Activated T-helper 1 cell treated with anti-CD3 and anti-CD28 coated beads, Interleukin-2, amount 50 U/mL, for 16 hours (primary cell): ENCODE data around the gene FGF8.

ENCODE experiments used
- DNase-seq, 2 donors: peaks; one replicate each; pipeline ENCODE4 v3.0.0-alpha.2; 2020; ENCODE audit warnings: low read depth in 1 of 2, low spot score in 1 of 2

Gene FGF8

DNA sequence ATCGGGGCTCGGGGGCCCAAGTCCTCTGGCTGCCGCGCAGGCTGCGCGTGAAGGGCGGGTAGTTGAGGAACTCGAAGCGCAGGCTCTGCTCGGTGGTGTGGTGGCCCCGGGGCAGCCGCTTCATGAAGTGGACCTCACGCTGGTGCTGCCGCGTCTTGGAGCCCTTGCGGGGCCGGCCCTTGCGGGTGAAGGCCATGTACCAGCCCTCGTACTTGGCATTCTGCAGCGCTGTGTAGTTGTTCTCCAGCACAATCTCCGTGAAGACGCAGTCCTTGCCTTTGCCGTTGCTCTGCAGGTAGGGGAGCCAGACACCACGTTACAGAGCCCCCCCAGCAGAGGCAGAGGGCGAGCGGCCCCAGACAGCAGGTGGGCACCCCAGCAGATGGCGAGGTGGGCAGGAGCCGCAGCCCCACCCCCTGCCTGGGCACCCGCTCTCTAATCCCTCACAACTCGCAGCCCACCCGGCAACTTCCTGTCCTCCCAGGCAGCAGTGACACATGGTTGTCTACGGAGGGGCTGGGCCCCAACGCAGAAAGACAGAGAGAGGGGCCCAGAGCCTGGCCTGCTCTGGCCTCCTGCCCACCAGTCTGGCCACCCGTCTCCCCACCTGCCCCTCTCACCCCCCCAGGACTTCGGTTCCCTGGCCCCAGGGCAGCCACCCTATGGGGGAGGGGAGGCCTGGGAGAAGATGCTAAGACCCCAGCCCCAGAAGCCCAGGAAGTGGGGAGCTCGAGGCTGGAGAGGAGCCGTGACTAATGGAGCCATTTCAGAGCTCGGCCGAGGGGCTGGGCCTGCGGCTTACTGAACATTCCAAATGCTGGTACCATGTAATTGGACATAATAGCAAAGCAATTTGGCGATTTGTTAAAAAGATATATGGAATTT lies 5.3 kb downstream of the FGF8 start:
- no peak for DNase-seq

- no peak for DNase-seq
Measured at GRCh38 chr10:101769541-101770180, 6.3 kb downstream of the FGF8 start.

- DNase-seq: no peak
Measured at GRCh38 chr10:101768791-101769170, 7.1 kb downstream of the FGF8 start.

DNA sequence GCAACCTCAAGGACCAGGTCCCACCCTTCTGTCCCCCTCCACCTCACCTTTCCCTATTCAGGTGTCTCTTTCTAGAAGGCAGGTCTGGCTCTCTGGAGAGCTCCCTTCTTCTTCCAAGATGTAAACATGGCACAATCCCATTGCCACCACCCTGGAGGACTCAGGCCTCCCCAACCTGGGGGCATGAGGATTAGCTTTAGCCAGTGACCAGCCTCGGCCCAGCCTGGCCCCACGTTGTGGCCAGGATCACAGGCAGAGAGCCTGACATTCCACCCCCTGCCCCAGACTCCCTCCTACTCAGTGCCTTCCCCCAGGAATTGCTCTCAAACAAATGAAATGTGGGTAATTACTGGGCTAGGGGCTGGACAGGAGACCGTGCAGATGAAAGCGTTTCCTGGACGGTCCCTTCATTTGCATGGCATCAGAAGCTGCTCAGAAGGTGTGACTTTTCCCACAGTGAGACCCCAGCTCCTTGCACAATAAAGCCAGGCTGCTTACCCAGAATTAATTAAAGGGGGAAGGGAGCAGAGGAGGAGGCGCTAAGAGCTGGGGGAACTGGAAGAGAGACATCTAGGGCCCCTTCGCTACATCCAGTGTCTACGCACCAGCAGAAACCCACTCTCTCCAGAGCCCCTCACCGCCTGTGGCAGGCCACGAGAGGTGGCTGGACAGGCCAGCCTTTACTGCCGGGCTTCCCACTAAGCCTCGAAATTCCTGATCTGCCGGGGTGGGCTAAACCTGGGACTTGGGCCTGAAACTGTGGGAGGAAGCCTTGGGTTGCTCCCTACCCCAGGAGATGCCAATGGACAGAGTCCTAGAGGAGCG lies 7.7 kb downstream of the FGF8 start:
- DNase-seq: no peak

DNA sequence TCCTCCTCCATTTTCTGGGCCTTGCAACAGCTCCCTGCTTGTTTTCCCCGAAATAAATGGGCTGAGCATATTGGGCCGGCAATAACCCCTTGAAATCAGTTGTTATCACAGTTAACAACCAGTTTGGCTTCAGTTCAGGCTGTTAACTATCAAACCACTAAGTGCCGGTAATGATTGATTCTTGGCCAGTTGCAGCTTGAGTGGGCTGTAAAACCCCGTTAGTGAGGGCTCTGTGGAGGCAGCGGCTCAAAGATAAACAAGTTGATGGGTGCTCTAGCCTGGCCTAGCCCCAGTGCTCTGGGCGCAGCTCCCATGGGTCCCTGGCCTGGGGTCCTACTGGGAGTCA lies 8.3 kb downstream of the FGF8 start:
- no peak for DNase-seq

DNA sequence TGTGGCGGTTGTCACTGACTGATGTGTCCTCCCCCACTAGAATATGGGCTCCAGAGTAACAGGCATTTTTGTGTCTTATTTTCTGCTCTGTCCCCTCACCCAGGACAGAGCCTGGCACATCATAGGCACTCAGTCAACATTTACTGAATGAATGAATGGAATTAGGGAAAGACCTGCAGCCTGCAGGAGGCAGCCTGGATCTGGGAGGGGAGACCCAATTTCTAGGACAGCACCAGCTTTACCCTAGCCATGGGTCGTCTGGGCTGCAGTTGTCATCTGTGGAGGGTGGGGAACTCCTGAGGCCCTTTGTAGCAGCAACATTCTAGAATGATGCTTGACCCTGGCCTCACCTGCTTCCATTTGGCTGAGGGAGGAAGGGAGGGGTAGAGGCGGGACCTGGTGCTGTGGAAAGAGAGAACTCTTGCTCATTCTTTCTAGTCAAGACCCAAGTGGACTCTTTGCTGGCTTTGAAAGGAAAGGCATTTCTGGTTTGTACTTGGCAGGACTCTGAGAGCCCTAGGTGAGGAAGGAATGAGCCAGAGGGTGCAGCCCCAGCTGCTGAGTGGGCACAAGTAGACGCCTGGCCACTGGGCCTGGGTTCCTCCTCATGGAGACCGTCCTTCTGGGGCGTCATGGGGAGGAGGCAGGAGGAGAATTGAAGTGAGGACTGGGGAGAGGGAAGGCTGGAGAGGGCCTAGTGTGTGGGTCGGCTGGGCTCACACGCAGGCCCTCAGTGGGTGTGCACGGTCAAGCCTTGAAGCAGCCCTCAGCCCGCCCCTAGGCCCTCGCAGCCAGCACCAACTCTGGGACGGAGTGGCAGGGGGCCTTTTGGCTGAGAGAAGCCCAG lies 8.9 kb downstream of the FGF8 start:
- no peak for DNase-seq

DNA sequence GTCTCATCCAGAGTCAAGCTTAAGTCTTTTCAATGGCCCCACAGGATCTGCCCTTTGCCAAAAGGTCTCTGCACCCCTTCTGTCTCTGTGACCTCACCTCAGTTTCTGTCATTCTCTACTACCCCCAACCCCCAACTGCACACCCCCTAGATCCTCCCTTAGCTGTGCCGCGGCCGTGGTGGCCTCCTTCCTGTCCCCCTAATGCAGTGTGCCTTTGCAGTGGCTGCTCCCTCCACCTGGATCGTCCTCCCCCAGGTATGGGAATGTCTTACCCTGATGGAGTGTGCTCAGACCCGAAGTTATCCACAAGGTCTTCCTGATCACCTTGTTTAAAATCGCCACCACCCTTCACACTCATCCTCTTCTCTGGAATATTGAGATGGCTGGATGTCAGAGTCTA lies 9.6 kb downstream of the FGF8 start:
- DNase-seq: no peak

- DNase-seq: no peak
Measured at GRCh38 chr10:101763141-101763846, 12.6 kb downstream of the FGF8 start.

- no peak for DNase-seq
Measured at GRCh38 chr10:101762736-101763135, 13.2 kb downstream of the FGF8 start.

DNA sequence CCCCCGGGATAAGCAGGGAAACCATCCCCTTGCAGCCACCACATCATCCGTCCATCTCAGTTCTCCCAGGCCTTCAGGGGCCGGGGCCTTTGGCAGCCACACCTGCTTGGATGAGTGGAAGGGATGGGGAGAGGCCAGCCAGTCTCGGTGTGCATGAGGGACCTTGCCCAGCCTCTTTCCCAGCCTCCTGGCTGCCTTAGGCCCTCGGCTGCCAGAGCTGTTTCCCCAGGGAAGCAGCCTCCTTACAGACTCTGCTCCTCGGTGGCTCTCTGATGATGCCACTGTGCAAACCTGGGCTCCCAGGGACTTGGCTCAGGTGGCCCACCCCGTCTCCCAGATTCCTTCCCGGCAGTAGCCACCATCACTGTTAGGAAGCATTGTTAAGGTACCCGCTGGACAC lies 14.7 kb downstream of the FGF8 start:
- no peak for DNase-seq

DNA sequence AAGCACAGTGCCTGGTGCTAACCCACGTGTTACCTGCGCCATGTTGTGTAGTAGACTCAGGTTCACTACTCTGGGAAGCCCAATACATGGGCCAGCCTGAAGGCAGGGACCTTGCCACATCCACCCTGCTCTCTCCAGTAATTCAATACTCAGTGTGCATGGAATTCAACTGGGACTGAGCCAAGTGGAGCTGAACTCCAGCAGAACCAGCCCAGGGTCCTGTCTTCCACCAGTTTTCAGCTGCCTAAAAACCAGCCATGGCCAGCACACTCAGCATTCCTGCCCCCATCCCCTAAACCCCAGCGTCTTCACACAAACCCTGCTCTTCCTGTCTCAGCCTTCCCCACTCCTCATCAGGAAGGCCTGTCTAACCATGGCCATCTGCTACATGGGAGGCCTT lies 15.4 kb downstream of the FGF8 start:
- DNase-seq: no peak

- DNase-seq: no peak
Measured at GRCh38 chr10:101759309-101760247, 16.3 kb downstream of the FGF8 start.

DNA sequence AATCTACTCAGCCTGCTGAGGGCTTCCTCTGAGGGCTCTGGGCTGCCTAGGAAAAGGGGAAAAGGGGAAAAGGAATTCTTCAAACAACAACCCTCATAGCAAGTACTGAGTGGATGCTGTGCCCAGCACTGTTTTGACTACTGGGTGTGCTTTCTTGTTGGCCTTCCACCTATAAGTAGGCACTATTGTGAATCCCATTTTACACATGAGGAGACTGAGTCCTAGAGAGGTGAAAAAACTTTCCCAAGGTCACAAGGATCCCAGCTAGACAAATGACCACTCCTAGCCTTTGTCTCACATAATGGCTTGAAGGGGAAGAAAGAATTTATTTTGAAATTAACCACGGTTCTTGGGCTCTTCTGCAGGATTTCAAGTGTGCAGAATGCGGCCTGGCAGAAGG lies 17.1 kb downstream of the FGF8 start:
- no peak for DNase-seq

GRCh38 chr10:101752241-101752640 lies 23.7 kb downstream of the FGF8 start:
- no peak for DNase-seq

DNA sequence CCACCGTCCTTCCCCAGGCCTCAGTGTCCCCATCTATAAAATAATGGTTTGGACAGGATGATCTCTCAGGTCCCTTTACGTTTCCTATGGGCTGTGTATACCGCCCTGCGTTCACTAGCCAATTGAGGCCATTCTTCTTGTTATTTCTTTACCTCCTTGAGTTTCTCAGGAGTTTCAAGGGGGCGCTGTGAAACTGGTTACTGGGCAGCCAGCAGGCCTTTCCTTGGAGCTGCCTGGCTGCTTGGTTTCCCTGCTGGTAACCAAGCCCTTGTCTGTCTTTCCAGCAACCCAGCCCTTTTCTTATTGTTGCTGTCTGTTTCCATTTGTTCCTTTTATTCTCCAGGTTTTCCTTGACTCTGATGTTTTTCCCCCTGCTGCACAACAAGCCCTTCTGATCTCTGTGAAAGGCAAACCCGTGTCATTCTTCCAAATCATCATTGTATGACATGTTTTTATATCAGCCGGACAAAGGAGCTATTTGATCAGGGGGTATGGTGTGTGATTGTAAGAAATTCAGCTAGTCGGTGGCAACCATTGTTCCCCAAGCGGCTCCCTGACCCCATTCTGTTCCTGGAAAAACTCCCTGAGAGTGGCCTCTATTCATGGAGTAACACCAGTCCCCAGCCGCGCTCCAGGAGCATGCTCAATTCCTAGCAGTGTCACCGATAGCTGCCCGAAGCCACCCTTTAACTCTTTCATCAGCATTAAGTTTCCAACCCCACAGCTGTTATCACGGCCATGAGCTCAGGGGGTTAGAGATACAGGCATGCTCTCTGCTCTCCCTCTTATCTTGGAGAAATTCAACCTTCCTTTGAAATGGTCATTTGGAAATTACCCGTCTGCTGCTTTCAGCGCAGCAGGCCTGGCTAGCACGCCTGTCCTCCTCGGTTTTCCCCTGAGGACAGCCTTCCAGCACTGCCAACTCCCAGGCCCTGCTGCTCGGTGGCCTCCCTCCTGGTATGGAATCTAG lies 26.6 kb downstream of the FGF8 start:
- DNase-seq: no peak

- DNase-seq: no peak
Measured at GRCh38 chr10:101748496-101748895, 27.4 kb downstream of the FGF8 start.

DNA sequence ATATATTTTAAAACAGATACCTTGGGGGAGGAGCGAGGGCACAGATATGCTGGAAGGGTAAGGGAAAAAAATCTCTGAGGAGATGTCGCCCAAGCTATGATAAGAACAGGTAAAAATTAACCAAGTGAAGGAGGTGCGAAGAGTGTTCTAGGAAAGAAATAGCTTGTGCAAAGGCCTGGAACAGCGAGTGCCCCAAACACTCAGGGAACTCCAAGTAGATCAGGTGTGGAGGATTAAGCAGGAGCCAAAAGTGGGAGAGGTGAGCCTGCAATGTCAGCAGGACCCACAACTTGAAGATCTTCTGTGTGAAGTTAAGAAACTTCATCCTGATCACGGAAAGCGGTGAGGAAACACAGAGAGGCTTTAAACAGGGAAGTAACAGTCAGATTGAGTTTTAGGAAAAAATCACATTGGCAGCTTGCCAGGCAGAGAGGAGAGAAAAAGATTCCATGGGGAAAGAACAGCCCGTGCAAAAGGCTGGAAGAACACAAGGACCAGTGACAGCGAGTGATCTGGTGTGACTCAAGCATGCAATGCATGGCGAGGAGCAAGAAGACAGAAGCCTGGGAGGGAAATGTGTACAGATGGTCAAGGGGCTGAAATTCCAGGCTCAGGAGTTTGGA lies 30.7 kb downstream of the FGF8 start:
- no peak for DNase-seq

- no peak for DNase-seq
Measured at GRCh38 chr10:101744267-101744666, 31.6 kb downstream of the FGF8 start.
